NCI-H2227 treated with DMSO at 0.1 percent for 48 hours (cell line): ENCODE measurements around the gene LACTB.

Experiments used
- DNase-seq: peaks from one replicate; lab custom pipeline; 2025; lab: John Stamatoyannopoulos, UW

LACTB gene, protein sequence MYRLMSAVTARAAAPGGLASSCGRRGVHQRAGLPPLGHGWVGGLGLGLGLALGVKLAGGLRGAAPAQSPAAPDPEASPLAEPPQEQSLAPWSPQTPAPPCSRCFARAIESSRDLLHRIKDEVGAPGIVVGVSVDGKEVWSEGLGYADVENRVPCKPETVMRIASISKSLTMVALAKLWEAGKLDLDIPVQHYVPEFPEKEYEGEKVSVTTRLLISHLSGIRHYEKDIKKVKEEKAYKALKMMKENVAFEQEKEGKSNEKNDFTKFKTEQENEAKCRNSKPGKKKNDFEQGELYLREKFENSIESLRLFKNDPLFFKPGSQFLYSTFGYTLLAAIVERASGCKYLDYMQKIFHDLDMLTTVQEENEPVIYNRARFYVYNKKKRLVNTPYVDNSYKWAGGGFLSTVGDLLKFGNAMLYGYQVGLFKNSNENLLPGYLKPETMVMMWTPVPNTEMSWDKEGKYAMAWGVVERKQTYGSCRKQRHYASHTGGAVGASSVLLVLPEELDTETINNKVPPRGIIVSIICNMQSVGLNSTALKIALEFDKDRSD

DNA sequence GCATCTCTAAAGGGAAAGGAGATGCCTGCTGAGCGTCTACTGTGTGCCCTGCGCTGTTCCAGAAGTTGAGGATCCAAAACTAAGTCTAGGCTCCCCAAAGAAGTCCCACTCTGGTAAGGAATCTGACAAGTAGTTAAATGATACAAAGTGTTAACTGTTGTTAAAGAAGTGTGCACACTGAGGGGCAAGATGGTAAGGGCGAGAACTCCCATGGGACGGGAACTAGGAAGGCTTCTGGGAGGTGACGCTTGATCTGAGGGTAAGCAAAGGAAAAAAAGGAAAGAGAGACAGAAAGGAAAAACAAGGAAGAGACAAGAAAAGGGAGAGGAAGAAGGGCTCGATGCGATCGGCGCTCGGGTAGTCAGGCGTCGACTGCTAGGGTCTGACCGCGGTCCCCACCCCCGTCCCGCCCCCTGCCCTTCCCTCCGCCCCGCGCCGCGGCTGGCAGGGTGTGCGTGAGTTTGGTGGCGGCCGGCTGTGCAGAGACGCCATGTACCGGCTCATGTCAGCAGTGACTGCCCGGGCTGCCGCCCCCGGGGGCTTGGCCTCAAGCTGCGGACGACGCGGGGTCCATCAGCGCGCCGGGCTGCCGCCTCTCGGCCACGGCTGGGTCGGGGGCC is at the start of gene LACTB:
Gene LACTB (plus strand): TSS at position 480 of the 620 bp plus-strand sequence. CDS start 11 bp downstream, at position 491.
- DNase-seq = peak; percentile 45

DNA sequence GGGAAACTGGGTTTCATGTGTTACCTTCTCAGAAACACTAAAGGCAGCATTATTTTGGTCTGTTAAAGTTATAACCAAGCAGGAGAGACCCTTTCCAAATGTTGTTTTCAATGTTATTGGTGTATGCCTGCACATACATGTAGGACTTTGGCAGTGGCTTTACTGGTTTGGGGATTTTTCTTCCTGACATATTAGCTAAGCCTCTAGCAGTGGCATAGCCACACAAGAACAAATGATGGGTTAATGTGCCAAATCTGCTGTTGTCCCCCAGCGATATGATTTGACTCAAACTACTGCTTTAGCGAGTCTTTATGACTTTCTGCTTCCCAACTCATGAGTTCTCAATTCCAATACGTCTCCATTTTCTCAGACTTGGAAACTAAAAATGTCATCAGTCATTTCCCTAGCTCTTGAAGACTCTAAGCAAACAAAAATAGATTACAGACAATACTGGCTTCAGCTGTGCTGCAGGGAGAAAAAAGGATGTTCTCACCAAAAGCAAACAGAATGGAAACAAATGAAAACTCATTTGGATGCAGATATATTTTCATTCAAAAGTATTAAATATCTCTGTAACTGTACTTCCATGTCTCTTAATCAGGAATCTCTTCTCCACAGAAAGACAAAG is 49.5 kb upstream of the LACTB start:
- DNase-seq = no peak

DNA sequence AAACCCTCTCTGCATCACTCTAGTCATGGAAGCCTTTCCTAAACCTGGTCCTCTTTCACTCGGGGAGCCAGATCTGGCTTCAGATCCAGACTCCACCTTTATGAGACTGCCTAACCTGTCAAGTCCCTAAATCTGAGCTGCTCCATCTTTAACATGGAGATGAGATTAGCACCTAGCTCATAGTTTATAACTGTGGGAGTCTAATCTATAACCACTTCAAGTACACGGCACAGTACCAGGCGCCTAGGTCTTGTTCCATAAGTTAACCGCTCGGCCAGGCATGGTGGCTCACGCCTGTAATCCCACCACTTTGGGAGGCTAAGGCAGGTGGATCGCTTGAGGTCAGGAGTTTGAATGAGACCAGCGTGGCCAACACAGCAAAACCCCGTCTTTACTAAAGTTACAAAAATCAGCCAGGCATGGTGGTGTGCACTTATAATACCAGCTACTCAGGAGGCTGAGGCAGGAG is 48.8 kb upstream of the LACTB start:
- no peak for DNase-seq

DNA sequence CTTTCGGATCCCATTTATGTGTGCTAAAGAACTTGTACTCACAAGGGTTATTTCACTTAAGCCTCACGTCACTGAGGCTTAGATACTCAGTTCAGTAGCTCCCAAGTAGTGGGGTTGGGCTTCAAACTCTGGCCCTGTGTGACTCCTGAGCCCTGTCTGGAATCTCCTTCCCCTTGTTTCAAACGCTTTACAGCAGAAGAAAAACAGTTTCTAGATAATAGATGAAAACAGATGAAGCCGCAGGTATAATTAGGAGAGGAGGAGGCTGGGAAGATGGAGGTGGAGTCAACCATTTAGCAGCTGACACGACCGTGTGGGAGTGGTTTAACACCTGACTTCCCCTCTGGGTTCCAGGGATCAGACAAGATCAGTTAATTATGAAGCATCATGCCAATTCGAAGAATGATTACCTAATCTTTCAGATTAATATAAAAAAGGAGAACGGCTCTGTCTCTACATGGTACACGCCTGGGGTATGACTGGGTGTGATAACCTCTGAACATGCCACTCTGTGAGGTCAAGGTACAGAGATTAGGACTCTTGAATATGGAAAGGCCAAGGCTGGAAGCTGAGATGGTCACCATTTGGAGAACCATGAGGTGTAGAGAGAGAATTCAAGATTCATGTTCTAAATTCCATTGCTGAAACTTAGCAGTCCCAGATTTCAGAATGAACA is 48.0 kb upstream of the LACTB start:
- DNase-seq = no peak

DNA sequence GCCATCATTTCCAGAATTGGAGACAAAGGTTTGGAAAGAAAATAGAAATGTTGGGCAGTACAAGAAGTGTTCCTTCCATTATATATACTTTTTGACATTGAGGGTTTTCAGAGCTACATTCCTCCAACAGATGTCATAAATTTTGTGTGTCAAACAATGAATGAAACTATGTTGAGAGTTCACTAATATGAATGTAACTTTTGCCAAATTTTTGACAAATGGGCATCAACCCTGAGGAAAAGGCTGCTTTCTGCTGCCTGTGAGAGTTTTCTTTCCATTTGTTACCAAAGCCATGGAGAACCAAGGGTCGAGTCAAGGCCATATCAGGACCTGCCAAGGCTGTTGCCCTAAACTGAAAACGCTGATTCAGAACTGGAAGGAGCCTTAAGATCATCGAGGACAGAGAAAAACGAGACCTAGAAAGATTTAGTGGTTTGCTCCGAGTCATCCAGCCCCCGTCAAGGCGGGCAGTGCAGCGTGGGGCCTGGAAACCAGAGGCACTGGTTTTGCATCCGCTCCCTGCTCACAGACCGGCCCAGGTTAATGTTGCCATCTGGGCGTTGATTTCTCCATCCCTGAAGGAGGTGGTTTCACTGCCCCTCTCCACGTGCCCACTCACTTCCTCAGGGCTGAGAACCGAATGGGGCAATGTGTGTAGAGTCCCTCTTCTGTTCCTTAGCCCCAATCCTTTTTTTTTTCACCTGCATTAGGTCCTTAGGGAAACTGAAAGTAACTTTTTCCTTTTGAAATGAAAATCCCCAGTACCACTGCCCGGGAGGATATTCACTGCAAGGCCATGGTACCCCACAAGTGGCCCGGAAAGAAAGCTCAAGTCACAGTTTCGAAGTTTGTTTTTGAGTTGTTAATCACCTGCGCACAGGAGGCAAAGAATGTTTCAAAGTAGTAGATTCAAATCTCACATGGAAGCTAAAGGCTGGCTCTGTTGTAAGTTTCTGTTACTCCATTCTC is 46.4 kb upstream of the LACTB start:
- no peak for DNase-seq

DNA sequence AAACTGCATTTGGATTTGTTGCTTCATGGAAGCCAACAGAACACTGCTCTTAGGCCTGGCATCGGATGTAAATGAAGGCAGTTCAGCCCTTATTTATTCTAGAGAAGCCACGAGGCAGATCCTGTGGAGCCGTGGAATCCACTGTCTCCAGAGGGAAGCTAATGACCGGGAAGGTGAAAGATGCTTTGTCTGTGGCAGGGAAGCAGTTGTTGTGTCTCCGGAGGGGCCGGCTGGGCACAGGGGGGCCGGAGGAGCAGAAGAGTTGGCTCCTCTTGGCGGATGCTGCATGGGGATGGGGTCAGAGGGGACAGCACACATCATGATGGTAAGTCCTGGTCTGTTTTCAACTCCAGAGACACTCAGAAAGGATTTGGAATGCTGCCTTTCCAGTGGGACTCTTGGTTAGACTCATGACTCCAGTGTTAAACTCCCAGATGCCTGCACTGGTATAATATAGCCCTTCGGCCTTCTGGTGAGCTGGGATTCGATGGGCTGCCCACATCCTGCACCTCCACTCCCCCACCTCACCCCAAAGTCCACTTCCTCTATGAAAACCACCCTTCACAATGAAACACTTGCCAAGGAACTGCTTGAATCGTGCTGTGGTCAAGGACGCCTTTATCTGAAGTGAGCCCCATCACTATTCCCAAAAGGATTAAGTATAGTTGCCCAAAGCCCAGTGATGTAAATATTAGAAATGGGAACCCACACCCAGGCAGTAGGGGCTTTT is 45.5 kb upstream of the LACTB start:
- DNase-seq = no peak

DNA sequence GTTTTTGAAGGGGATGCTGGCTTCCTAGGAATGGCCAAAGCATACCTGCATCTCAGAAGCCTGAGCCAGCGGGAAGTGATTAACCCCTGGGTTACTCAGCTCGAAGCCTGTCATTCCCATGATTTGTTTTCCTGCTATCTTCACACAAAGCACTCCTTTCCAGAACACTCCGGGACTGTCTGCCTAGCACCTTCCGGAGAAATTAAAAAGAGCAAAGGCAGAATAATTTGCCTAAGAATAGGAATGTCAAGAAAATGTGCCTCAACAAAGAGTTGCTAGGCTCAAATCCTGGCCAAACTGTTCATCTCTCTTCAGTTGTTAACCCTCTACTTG is 45.0 kb upstream of the LACTB start:
- no peak for DNase-seq

DNA sequence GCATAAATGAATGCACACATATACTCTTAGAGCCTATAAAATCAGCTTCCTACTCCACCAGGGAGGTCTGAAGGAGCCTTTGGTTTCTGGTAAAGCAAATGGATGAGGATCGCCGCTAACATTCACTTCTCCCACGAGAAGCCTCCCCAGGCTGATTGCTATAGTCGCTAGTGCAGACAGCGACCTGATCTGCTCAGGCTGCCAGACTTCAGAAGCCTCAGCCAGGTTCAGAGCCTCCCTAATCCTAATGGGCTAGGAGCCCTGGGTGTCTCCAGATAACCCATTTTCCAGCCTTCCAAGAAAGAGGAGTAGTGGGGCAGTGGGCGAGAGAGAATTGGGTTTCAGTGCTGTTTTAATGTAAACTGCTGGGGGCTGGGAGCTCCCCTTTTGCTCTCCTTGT is 43.7 kb upstream of the LACTB start:
- no peak for DNase-seq

DNA sequence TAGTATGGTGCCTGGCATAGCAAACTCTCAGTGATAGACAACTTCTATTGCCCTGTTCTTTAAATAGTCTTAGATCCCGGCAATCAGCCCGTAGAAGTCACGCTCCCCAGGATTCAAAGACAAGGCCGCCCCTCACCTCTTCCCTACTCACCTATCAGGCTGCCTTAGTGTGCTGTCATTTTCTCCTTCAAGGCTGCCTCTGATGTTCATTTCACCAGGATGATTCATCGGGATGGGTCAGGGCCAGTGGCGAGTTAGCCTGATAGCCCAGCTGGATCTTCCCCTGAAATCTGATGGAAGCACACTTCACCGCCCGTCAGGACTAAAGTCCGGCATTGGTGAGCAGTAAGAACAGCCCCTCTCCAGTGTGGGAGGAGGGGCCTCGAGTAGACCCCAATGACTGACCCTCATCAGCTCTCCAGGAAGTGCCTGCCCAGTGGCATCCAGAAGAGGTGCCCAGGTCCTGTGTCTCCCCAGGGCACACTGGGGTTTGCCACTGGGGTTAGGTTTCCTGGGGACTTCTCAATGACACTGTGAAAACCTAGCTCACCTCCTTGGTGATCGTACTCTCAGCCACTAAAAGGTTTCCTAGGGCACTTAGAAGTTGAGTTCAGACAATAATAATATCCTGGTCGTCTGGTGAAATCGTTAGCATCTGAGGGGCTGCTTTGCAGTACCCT is 41.6 kb upstream of the LACTB start:
- DNase-seq = no peak

DNA sequence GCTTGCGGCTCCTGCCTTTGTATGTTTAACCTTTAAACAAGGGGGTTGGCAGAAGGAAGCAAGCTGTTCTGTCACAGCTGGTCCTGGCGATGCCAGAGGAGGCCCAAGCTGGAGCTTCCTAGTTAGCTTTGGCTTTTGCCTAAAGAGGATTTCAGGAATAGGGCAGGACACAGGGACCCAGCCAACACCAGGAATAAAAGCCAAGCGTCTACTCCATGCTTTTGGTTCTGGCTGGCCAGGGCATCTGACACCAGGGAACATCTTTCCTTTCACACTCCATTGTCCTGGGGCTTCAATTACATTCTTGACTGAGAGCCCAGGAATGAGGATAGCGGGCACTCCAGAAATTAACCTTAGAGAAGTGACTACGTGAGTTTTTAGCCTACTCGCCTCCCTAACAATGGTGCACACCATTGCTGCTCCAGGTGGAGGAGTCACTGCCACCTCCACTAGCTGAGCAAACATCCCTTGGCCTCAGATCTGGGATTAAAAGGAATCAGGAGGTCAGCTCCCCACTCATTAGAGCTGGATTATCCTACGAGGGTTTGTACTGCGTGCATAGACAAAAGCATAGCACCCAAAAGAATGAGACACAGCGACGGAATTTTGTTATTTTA is 40.9 kb upstream of the LACTB start:
- no peak for DNase-seq

DNA sequence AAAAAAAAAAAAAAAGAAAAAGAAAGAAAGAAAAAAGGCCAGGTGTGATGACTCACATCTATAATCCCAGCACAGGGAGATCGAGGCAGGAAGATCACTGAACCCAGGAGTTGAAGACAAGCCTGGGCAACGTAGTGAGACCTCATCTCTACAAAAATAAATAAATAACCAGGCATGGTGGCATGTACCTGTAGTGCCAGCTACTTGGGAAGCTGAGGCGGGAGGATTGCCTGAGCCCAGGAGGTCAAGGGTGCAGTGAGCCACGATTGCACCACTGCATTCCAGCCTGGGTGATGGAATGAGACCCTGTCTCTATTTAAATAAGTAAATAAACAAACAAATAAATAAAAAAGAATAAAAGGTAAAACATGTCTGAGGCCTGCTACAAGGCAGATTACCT is 39.3 kb upstream of the LACTB start:
- no peak for DNase-seq

DNA sequence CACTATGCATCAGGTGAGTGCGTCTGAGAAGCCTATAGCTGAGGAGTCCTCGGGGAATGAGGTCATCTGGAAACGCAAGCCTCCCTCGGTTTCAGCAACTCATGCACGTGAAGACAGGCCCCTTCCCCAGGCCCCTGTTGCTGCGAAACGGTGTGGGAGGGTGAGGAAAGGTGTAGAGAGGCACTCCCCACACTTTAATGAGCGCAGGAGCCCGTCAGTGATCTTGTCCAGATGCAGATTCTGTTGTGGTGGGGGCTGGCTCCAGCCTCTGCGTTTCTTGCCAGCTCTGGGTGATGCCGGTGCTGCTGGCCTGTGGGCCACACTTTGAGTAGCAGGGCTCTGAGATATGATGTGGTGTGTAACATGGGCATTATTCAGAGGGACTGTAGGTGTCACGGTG is 38.6 kb upstream of the LACTB start:
- DNase-seq = no peak

DNA sequence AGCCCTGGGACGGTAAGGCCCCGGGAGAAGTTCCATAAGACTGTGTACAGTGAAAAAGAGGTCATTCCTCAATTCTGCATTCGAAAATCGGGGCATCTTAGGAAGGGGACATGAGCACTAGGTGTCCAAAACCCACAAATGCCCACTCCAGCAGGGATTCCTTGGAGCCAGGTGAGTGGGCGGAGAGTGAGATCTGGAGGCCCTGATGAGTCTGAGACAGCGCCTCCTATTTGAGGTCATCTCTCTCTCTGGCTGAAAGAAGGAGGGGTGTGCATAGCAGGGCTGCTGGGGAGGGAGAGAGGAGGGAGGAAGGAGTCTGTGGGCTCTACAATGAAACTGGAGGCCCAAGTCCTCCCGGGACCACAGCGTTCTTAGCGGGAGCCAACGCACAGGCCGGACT is 38.1 kb upstream of the LACTB start:
- DNase-seq = no peak

DNA sequence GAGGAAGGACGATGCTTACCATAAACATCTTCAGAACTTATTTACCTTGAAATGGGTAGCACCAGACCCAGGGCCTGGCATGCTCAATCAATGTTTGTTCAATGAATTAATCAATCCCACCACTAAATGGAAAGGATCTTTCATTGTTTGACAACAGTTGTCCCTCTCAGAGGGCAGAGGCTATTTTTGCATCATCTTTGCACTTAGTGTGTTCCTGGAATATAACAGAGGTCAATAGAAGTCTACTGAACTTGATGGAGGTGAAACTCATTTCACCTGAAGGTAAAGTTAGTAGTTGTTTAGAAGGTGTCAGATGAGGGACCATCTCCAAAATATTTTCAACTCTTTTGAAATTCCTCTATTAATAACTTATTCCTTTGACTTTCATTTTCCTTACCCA is 36.9 kb upstream of the LACTB start:
- DNase-seq = no peak

DNA sequence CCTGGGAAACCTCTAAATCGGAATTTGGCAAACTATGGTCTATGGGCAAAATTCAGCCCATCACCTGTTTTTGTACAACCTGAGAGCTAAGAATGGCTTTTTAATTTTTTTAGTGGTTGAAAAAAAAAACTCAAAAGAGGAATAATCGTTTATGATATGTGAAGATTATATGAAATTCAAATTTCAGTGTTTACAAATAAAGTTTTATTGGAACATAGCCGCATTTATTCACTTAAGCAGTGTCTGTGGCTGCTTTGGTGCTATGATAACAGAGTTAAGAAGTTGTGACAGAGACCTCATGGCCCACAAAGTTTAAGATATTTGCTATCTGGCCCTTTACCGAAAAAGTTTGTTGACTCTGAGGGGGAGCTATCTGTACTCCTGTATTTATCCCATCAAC is 36.4 kb upstream of the LACTB start:
- DNase-seq = no peak

DNA sequence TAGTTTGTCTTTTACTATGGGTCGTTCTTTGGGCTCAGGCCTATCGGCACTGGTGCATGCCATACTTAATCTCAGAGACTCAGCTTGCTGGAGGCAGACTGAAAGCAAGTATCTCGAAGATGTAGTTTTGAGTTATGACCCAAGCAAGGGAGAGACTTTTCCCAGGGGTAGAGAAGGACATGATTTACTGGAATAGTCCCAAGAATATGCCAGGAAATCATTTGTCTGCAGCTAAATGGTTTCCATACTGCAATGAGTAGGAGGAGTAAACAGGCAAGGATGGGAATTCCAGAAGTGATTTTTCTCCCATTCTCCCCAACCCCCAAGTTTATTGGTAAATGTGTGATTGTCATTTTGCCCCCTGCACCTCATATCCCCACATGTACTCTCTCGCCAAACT is 35.4 kb upstream of the LACTB start:
- no peak for DNase-seq

DNA sequence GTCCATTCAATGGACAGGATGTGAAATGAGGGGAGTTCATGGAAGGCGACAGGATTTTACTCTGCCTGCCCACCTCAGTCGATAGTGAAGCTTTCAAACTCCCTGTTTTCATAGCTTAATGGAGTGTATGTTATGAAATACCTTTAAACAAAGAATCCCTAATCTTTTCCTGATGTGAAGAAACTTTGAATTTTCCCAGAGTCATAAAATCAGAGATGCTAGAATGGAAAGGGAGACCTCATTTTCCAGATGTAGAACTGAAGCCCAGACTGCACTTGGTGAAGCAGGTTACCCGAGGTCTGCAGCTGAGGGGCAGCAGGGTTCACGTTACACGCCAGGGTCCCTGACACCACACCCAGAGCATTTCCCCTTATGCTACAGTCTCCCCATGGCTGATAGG is 34.7 kb upstream of the LACTB start:
- DNase-seq = no peak

DNA sequence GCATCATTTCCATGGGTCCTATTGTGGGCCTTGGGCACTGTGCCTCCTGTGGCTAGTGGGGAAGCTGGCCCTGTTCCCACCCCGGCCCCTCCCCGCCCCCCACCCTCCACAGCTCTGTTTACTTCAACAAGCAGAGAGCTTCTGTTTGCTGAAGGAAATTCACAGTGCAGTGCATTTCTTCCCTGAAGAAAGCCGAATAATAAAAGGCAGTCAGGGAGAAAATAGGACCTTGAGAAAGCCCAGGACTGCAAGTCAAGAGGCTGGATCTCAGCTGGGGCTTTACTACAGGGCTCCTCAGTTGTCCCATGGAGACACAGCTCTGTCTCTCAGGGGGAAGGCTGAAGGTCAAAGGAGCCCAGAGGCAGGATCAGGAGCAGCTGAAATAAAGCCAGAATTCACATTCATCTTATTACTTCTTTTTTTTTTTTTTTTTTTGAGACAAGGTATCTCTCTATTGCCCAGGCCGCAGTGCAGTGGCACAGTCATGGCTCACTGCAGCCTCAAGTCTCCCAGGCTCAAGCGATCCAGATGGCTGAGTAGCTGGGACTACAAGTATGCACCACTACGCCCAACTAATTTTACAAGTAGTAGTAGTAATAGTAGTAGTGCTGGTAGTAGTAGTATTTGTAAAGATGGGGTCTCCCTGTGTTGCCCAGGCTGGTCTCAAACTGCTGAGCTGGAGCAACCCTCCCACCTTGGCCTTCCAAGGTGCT is 33.0 kb upstream of the LACTB start:
- DNase-seq = no peak
